GM19240 (cell line): ENCODE data around the gene LRRC4B.
A peak's percentile ranks its signal among the peaks of the same experiment; 100 is the strongest.
"Not testable (repeated sequence)": the region's sequence is repeated elsewhere in the genome, so short reads cannot be mapped to it uniquely, and the experiment has no call there.

ENCODE experiments used
- DNase-seq: peaks from one replicate; pipeline ENCODE4 v3.0.0; 2011; ENCODE audit warnings: low spot score; ENCODE audit not compliant: insufficient read length

Gene LRRC4B

DNA sequence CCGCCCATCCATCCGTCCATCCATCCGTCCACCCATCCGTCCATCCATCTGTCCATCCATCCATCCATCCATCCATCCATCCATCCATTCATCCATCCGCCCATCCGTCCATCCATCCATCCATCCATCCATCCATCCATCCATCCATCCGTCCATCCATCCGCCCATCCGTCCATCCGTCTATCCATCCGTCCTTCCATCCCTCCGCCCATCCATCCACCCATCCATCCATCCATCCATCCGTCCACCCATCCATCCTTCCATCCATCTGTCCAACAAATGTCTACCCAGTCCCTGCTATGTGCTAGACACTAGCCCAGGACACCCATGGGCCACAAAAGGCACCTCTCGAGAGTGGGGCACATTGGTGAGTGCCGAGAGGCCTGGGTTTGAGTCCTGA, 15.7 kb downstream of the LRRC4B start:
- DNase-seq, result no peak

- no peak for DNase-seq
Measured at GRCh38 chr19:50551715-50552187, 16.5 kb downstream of the LRRC4B start.

GRCh38 chr19:50551034-50551714, 17.1 kb downstream of the LRRC4B start:
- no peak for DNase-seq

DNA sequence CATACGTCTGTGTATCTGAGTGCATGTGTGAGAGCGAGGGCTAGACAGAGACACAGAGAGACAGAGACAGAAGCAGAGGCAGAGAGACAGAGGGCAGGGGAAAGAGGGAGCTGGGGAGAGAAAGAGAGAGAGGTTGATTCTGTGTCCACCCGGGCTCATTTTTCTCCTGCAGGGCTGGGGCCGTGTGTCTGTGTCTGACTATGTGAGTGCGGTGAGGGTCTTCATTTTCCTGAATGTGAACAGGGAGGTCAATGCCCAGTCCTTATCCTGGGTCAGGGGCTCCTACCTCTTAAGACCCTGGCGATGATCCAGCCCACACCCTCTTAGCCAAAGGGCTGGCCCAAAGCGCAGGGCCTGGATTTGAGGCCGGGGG, 17.7 kb downstream of the LRRC4B start:
- no peak for DNase-seq

DNA sequence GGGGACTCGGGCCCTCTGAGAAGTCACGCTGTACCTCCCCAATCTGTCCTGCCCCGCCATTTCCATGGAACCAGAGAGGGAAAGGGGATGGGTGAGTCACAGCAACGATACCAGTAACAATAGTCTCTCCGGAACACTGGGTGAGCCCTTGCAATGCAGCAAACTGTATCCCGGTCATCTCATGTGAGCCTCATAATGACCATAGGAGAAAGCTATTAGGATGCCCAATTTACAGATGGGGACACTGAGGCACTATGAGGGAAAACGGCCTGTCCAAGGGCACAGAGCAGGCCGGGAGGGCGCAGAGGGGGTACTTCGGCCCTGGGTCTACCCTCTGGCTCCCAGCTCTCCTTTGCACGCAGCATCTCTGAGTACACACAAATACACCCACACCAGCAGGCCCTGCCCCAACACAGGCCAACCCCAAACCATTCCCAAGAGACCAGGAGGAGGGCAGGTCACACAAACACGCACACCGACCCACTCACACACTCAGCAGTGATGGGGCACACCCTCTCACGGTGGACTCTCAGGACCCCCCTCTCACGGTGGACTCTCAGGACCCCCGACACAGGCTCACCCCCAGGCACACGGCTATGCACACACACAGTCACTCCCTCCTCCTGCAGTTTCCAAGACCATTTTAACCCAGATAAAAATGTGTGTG, 18.2 kb downstream of the LRRC4B start:
- DNase-seq, result no peak

DNA sequence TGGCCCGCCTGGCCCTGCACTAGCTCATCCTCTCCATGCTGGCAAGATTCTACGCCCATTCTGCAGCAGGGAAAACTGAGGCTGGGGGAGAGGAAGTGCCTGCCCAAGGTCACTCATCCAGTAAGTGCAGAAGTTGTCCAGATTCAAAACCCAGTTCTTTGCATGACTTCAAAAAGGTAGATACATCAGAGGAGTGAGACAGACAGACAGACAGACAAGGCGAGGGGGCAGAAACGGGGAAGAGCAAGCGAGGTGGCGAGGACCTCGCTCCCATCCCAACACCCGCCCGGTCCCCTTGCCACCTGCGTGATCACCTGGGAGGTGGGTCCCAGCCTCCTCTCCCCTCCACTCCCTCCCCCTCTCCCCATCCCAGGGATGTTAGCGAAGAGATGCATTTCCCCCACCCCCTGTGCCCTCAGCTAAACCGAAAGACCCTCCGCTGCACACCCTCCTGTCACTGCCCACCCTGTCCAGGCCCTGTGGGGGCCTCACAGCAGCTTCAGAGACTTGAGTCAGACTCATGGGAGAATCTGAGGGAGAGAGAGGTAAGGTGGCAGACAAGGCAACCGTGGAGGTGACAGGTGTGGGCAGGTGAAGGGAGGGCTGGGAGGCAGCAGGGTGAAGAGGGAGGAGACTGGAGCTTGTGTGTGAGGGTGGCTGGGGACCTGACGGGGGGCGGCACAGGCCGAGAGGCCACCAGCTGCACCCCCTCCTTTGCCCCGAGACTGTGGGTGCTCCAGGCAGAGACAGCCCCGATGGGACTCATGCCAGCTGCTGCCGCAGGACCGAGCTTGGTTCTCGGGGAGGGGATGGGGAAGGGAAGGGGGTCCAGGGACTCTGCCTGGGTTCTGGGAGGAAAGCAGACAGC, 18.9 kb downstream of the LRRC4B start:
- DNase-seq, result no peak

DNA sequence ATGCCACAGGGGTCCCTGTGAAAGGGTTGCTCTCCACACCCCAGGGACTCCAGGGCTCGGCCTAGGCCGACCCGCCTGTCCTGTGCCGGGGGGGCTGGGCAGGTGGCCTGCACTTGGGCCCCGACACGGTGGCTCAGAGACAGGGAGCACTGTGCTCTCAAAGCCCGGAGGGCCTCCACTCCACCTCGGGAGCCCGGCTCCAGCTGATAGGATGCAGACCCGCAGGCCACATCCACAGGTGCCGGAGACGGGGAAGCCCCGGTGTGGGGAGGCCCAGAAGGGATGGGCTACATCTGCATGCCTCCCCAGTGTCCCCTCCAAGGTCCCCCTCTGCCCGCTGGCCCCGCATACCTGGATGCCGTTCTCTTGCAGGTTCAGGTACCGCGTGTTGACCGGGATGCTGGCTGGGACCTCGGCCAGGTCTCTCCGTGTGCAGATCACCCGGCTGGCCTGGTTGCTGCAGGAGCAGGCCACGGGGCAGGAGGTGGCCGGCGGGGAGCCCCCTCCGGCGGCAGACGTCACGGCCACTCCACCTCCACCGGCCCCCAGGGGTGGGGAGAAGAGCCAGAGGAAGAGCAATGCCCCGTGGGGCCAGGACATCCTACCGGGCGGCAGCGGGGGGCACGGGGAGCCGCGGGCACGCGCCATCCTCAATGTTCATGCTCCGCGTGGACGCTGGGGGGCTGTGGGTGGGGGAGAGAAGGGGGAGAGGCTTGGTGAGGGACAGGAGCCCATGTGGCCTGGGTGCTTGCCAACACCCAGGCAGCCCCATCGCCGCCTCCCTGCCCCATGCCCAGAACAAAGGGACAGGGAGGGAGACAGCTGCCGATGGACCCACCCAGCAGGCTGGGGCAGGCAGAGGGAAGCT, 19.8 kb downstream of the LRRC4B start:
- no peak for DNase-seq

- DNase-seq, result no peak
Measured at GRCh38 chr19:50547385-50548190, 20.6 kb downstream of the LRRC4B start.

GRCh38 chr19:50546527-50547221, 21.6 kb downstream of the LRRC4B start:
- no peak for DNase-seq

GRCh38 chr19:50542943-50543342, 25.3 kb downstream of the LRRC4B start:
- no peak for DNase-seq

DNA sequence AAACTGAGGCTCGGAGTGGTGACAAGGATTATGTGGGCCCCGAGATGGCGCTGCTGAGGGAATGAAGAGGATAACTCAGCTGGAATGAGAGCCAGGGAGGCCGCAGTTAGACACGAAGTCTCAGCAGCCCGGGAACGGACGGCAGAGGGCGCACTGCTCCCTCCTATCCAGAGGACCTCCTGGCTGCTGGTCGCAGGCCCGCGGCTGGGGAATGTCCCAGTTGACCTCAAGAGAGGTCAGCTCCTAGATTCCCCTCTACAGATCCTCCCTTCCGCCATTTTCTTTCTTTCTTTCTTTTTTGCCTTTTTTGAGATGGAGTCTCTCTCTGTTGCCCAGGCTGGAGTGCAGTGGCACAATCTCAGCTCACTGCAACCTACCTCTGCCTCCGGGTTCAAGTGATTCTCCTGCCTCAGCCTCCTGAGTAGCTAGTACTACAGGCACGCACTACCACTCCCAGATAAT, 30.4 kb downstream of the LRRC4B start:
- DNase-seq, result peak; percentile 73

- DNase-seq, result no peak
Measured at GRCh38 chr19:50537306-50537685, 30.9 kb downstream of the LRRC4B start.

GRCh38 chr19:50536662-50537305, 31.5 kb downstream of the LRRC4B start:
- no peak for DNase-seq

- no peak for DNase-seq
Measured at GRCh38 chr19:50535672-50536187, 32.5 kb downstream of the LRRC4B start.

GRCh38 chr19:50534478-50534877, 33.8 kb downstream of the LRRC4B start:
- no peak for DNase-seq

GRCh38 chr19:50532952-50533351, 35.3 kb downstream of the LRRC4B start:
- no peak for DNase-seq

DNA sequence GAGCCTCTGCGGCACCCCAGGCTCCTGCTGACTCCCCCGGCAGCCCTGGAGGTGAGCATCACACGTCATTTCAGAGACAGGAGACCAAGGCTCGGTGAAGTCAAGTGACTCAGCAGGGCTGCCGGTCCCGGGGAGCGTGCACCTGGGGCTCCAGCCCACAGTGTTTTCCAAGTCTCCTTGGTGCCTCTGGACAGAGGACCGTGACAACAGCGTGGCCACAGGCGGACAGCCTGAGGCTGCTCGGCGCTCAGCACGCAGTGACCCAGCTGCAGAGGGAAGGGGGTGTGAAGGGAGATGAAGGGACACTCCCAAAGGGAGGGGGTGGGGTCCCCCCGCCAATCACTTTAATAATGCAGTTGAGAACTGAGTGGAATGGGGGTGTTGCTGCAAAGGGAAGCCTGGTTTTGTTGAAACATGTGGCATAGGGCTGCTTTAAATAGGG, 37.0 kb downstream of the LRRC4B start:
- DNase-seq, result no peak

GRCh38 chr19:50528052-50528451, 40.2 kb downstream of the LRRC4B start:
- not testable (repeated sequence) for DNase-seq

DNA sequence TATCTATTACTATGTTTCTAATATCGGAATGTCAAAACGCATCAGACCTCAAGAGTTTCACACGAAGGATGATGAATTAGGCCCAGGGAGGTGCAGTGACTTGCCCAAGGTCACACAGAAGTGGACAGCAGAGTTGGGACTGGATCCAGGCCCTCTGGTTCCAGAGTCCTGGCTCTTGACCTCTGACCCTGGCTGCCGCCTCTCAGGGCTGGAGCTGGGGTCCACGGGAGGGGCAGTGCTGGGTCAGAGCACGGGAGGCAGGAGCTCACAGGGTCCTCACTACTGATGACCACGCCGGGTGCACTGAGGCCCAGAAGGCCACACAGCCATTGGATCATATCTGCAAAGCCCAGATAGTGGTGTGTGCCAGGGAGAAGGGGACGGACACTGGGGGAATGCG, 45.4 kb downstream of the LRRC4B start:
- DNase-seq, result no peak
